ENCODE data around the gene EIF4G3.

GRCh38 chr1:21072721-21073120 is 104.0 kb downstream of the EIF4G3 start:
- TF ChIP-seq POLR2AphosphoS5 (IDR thresholded peaks at IDR 0.05; ENCODE audit: low read depth, low read length) (no peak), USF2 (IDR thresholded peaks at IDR 0.05; ENCODE audit: low read length) (no peak), TBP (IDR thresholded peaks at IDR 0.05; ENCODE audit: low read depth, low read length) (no peak), EP300 (IDR thresholded peaks at IDR 0.05; ENCODE audit: borderline replicate concordance in 1 of 2, low read depth in 2 of 2, low read length in 2 of 2) (no peak), GABPA (IDR thresholded peaks at IDR 0.05; ENCODE audit: borderline replicate concordance, insufficient read depth, low read length) (no peak), POLR2A (IDR thresholded peaks at IDR 0.05; ENCODE audit: control extremely low read depth in 1 of 2, low read depth in 2 of 2, low read length in 2 of 2) (no peak), SIN3A (conservative IDR thresholded peaks at IDR 0.05 in 1 of 2, IDR thresholded peaks at IDR 0.05 in 1 of 2; ENCODE audit: low read depth in 1 of 2, low read length in 2 of 2) (no peak), ZNF274 (IDR thresholded peaks at IDR 0.05; ENCODE audit: borderline replicate concordance, extremely low read depth, low read length) (no peak), TEAD4 (IDR thresholded peaks at IDR 0.05; ENCODE audit: low read depth, low read length) (no peak), RXRA (IDR thresholded peaks at IDR 0.05; ENCODE audit: insufficient read depth, low read depth, low read length) (no peak)
- TF ChIP-seq, protein P1, sequence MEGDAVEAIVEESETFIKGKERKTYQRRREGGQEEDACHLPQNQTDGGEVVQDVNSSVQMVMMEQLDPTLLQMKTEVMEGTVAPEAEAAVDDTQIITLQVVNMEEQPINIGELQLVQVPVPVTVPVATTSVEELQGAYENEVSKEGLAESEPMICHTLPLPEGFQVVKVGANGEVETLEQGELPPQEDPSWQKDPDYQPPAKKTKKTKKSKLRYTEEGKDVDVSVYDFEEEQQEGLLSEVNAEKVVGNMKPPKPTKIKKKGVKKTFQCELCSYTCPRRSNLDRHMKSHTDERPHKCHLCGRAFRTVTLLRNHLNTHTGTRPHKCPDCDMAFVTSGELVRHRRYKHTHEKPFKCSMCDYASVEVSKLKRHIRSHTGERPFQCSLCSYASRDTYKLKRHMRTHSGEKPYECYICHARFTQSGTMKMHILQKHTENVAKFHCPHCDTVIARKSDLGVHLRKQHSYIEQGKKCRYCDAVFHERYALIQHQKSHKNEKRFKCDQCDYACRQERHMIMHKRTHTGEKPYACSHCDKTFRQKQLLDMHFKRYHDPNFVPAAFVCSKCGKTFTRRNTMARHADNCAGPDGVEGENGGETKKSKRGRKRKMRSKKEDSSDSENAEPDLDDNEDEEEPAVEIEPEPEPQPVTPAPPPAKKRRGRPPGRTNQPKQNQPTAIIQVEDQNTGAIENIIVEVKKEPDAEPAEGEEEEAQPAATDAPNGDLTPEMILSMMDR (IDR thresholded peaks at IDR 0.05; ENCODE audit: control extremely low read depth in 1 of 3, insufficient read depth in 1 of 3, low read depth in 1 of 3, low read length in 3 of 3): no peak
